ENCODE data around the gene NTSR1.
A peak's percentile ranks its signal among the peaks of the same experiment; 100 is the strongest.

NTSR1 gene

GRCh38 chr20:62782893-62783278, 74.2 kb downstream of the NTSR1 start:
- Mint-ChIP-seq H3K27ac (peak overlapping the region; percentile 33), H3K4me1 (peaks cover 44% of the 10 kb centered on the region), H3K9me3 (no peaks in the 10 kb centered on the region), H3K36me3 (ENCODE audit: low read depth) (no peaks in the 10 kb centered on the region), H3K4me3 (no peak overlapping the region), H3K27me3 (ENCODE audit: low read depth, poor library complexity) (peaks cover 6% of the 10 kb centered on the region)
- no peak for DNase-seq
- TF ChIP-seq CTCF (IDR thresholded peaks at IDR 0.05): no peak

GRCh38 chr20:62784497-62784896, 75.9 kb downstream of the NTSR1 start:
- Mint-ChIP-seq H3K27ac (no peak overlapping the region), H3K4me1 (peaks cover 55% of the 10 kb centered on the region), H3K27me3 (ENCODE audit: low read depth, poor library complexity) (peaks cover 9% of the 10 kb centered on the region), H3K4me3 (no peak overlapping the region), H3K36me3 (ENCODE audit: low read depth) (no peaks in the 10 kb centered on the region), H3K9me3 (no peaks in the 10 kb centered on the region)
- TF ChIP-seq CTCF (IDR thresholded peaks at IDR 0.05): no peak
- DNase-seq: no peak

GRCh38 chr20:62785393-62785792, 76.8 kb downstream of the NTSR1 start:
- TF ChIP-seq CTCF (IDR thresholded peaks at IDR 0.05): no peak
- Mint-ChIP-seq H3K27ac (no peak overlapping the region), H3K36me3 (ENCODE audit: low read depth) (no peaks in the 10 kb centered on the region), H3K4me1 (peaks cover 52% of the 10 kb centered on the region), H3K4me3 (no peak overlapping the region), H3K27me3 (ENCODE audit: low read depth, poor library complexity) (peaks cover 12% of the 10 kb centered on the region), H3K9me3 (no peaks in the 10 kb centered on the region)
- no peak for DNase-seq

- TF ChIP-seq CTCF (IDR thresholded peaks at IDR 0.05): no peak
- Mint-ChIP-seq H3K9me3 (no peaks in the 10 kb centered on the region), H3K27me3 (ENCODE audit: low read depth, poor library complexity) (peaks cover 17% of the 10 kb centered on the region), H3K36me3 (ENCODE audit: low read depth) (no peaks in the 10 kb centered on the region), H3K4me1 (peaks cover 49% of the 10 kb centered on the region), H3K27ac (peak overlapping the region; percentile 97), H3K4me3 (no peak overlapping the region)
- no peak for DNase-seq
Measured at GRCh38 chr20:62786157-62786556, 77.5 kb downstream of the NTSR1 start.

GRCh38 chr20:62787321-62787720, 78.7 kb downstream of the NTSR1 start:
- H3K4me3 Mint-ChIP-seq: no peak overlapping the region
- H3K27ac Mint-ChIP-seq: no peak overlapping the region
- H3K36me3 Mint-ChIP-seq (ENCODE audit: low read depth): no peaks in the 10 kb centered on the region
- TF ChIP-seq CTCF (IDR thresholded peaks at IDR 0.05): no peak
- no peaks in the 10 kb centered on the region for H3K9me3 Mint-ChIP-seq
- H3K4me1 Mint-ChIP-seq: peaks cover 53% of the 10 kb centered on the region
- no peak for DNase-seq
- peaks cover 22% of the 10 kb centered on the region for H3K27me3 Mint-ChIP-seq (ENCODE audit: low read depth, poor library complexity)

GRCh38 chr20:62787866-62788265, 79.2 kb downstream of the NTSR1 start:
- H3K27ac Mint-ChIP-seq: no peak overlapping the region
- no peaks in the 10 kb centered on the region for H3K36me3 Mint-ChIP-seq (ENCODE audit: low read depth)
- no peak for TF ChIP-seq CTCF (IDR thresholded peaks at IDR 0.05)
- H3K9me3 Mint-ChIP-seq: no peaks in the 10 kb centered on the region
- no peak for DNase-seq
- H3K27me3 Mint-ChIP-seq (ENCODE audit: low read depth, poor library complexity): peaks cover 27% of the 10 kb centered on the region
- H3K4me1 Mint-ChIP-seq: peaks cover 48% of the 10 kb centered on the region
- H3K4me3 Mint-ChIP-seq: peak overlapping the region; percentile 57

Measured in nephron progenitor cell (in vitro differentiated cells).